Stimulated activated naive CD8-positive, alpha-beta T cell treated with anti-CD3 and anti-CD28 coated beads, Interleukin-15, Interleukin-2, amounts not matched to agents 100 ng/mL and 50 ng/mL, for 24 hours (primary cell): Measurements from ENCODE around the gene FAM184B.

Experiments
- H3K27ac Mint-ChIP-seq: one replicate; pipeline ENCODE4 v1.8.0; 2021; ENCODE audit warnings: mild to moderate bottlenecking, mixed read lengths
- H3K27me3 Mint-ChIP-seq: one replicate; pipeline ENCODE4 v1.8.0; 2021; ENCODE audit warnings: mixed read lengths
- H3K36me3 Mint-ChIP-seq: one replicate; pipeline ENCODE4 v1.8.0; 2021; ENCODE audit warnings: low read depth, mixed read lengths
- H3K4me1 Mint-ChIP-seq: one replicate; pipeline ENCODE4 v1.8.0; 2021; ENCODE audit warnings: low read depth, mixed read lengths
- H3K4me3 Mint-ChIP-seq: one replicate; pipeline ENCODE4 v1.8.0; 2021; ENCODE audit warnings: mild to moderate bottlenecking, mixed read lengths
- H3K9me3 Mint-ChIP-seq: one replicate; pipeline ENCODE4 v1.8.0; 2021; ENCODE audit warnings: mixed read lengths

The FAM184B gene

GRCh38 chr4:17781300-17782287 is at the start of gene FAM184B:
Gene FAM184B (minus strand): TSS chr4:17781621. CDS start chr4:17781299, 322 bp downstream.
- Mint-ChIP-seq H3K27me3 (peaks cover 37% of the 10 kb centered on the region), H3K4me3 (peak within 1 kb of the TSS; percentile 61), H3K9me3 (no peaks in the 10 kb centered on the region), H3K36me3 (no peaks in the 10 kb centered on the region), H3K4me1 (peaks cover 20% of the 10 kb centered on the region), H3K27ac (no peak within 1 kb of the TSS)

GRCh38 chr4:17823871-17824669 is 42.6 kb upstream of the FAM184B start:
- no peaks in the 10 kb centered on the region for H3K27me3 Mint-ChIP-seq
- peaks cover 75% of the 10 kb centered on the region for H3K36me3 Mint-ChIP-seq
- no peak overlapping the region for H3K4me3 Mint-ChIP-seq
- no peaks in the 10 kb centered on the region for H3K9me3 Mint-ChIP-seq
- H3K4me1 Mint-ChIP-seq: no peaks in the 10 kb centered on the region
- H3K27ac Mint-ChIP-seq: no peak overlapping the region

GRCh38 chr4:17817027-17817426 is 35.6 kb upstream of the FAM184B start:
- H3K27ac Mint-ChIP-seq: no peak overlapping the region
- no peaks in the 10 kb centered on the region for H3K27me3 Mint-ChIP-seq
- peaks cover 70% of the 10 kb centered on the region for H3K36me3 Mint-ChIP-seq
- H3K4me1 Mint-ChIP-seq: peaks cover 25% of the 10 kb centered on the region
- no peak overlapping the region for H3K4me3 Mint-ChIP-seq
- H3K9me3 Mint-ChIP-seq: no peaks in the 10 kb centered on the region

- H3K36me3 Mint-ChIP-seq: peaks cover 68% of the 10 kb centered on the region
These were observed 34.7 kb upstream of the FAM184B start for GRCh38 chr4:17816142-17816541.

GRCh38 chr4:17814140-17814539 is 32.7 kb upstream of the FAM184B start:
- Mint-ChIP-seq H3K4me3 (no peak overlapping the region), H3K27ac (no peak overlapping the region), H3K27me3 (no peaks in the 10 kb centered on the region), H3K36me3 (peaks cover 57% of the 10 kb centered on the region), H3K9me3 (no peaks in the 10 kb centered on the region), H3K4me1 (peaks cover 35% of the 10 kb centered on the region)

More at GRCh38 chr4:17816142-17816541, 34.7 kb upstream of the FAM184B start:
- no peaks in the 10 kb centered on the region for H3K9me3 Mint-ChIP-seq
- H3K27ac Mint-ChIP-seq: no peak overlapping the region
- peaks cover 31% of the 10 kb centered on the region for H3K4me1 Mint-ChIP-seq
- H3K4me3 Mint-ChIP-seq: no peak overlapping the region
- no peaks in the 10 kb centered on the region for H3K27me3 Mint-ChIP-seq

- H3K27me3 Mint-ChIP-seq: no peaks in the 10 kb centered on the region
- no peak overlapping the region for H3K27ac Mint-ChIP-seq
- H3K9me3 Mint-ChIP-seq: no peaks in the 10 kb centered on the region
- H3K4me3 Mint-ChIP-seq: peak overlapping the region; percentile 98
- H3K4me1 Mint-ChIP-seq: peaks cover 44% of the 10 kb centered on the region
- peaks cover 57% of the 10 kb centered on the region for H3K36me3 Mint-ChIP-seq
These were observed 31.4 kb upstream of the FAM184B start for GRCh38 chr4:17812801-17813200.

- H3K9me3 Mint-ChIP-seq: no peaks in the 10 kb centered on the region
- no peaks in the 10 kb centered on the region for H3K27me3 Mint-ChIP-seq
- H3K36me3 Mint-ChIP-seq: peaks cover 57% of the 10 kb centered on the region
- peaks cover 44% of the 10 kb centered on the region for H3K4me1 Mint-ChIP-seq
- H3K4me3 Mint-ChIP-seq: peak overlapping the region; percentile 98
- peak overlapping the region; percentile 3 for H3K27ac Mint-ChIP-seq
These were observed 30.7 kb upstream of the FAM184B start for GRCh38 chr4:17812125-17812524.

- H3K9me3 Mint-ChIP-seq: no peaks in the 10 kb centered on the region
- H3K27ac Mint-ChIP-seq: peak overlapping the region; percentile 100
- H3K36me3 Mint-ChIP-seq: peaks cover 53% of the 10 kb centered on the region
- H3K27me3 Mint-ChIP-seq: no peaks in the 10 kb centered on the region
- H3K4me3 Mint-ChIP-seq: peak overlapping the region; percentile 98
- H3K4me1 Mint-ChIP-seq: peaks cover 52% of the 10 kb centered on the region
These were observed 29.7 kb upstream of the FAM184B start for GRCh38 chr4:17811078-17811603.

- H3K9me3 Mint-ChIP-seq: no peaks in the 10 kb centered on the region
- peak within 1 kb of the TSS; percentile 100 for H3K27ac Mint-ChIP-seq
- H3K4me3 Mint-ChIP-seq: peak within 1 kb of the TSS; percentile 98
- peaks cover 53% of the 10 kb centered on the region for H3K36me3 Mint-ChIP-seq
- no peaks in the 10 kb centered on the region for H3K27me3 Mint-ChIP-seq
- peaks cover 59% of the 10 kb centered on the region for H3K4me1 Mint-ChIP-seq
These were observed 29.0 kb upstream of the FAM184B start, which contains the start of the genes DCAF16 and NCAPG for GRCh38 chr4:17810260-17811077. Gene DCAF16 (minus strand): TSS chr4:17810757. CDS start chr4:17804141, 6,616 bp downstream. Gene NCAPG (plus strand): TSS chr4:17810979. CDS start chr4:17811078, 99 bp downstream.

GRCh38 chr4:17809667-17810066 is 28.2 kb upstream of the FAM184B start:
- no peaks in the 10 kb centered on the region for H3K9me3 Mint-ChIP-seq
- H3K4me1 Mint-ChIP-seq: peaks cover 61% of the 10 kb centered on the region
- peaks cover 51% of the 10 kb centered on the region for H3K36me3 Mint-ChIP-seq

GRCh38 chr4:17807446-17807845 is 26.0 kb upstream of the FAM184B start:
- Mint-ChIP-seq H3K9me3 (no peaks in the 10 kb centered on the region), H3K4me3 (peak overlapping the region; percentile 98), H3K27ac (no peak overlapping the region), H3K4me1 (peaks cover 56% of the 10 kb centered on the region), H3K36me3 (peaks cover 55% of the 10 kb centered on the region), H3K27me3 (no peaks in the 10 kb centered on the region)

More at GRCh38 chr4:17809667-17810066, 28.2 kb upstream of the FAM184B start:
- Mint-ChIP-seq H3K4me3 (peak overlapping the region; percentile 98), H3K27me3 (no peaks in the 10 kb centered on the region), H3K27ac (peak overlapping the region; percentile 100)

GRCh38 chr4:17805580-17806155 is 24.2 kb upstream of the FAM184B start:
- Mint-ChIP-seq H3K9me3 (no peaks in the 10 kb centered on the region), H3K4me3 (peak overlapping the region; percentile 26), H3K27ac (no peak overlapping the region), H3K36me3 (peaks cover 64% of the 10 kb centered on the region), H3K27me3 (no peaks in the 10 kb centered on the region), H3K4me1 (peaks cover 50% of the 10 kb centered on the region)

GRCh38 chr4:17797808-17798207 is 16.4 kb upstream of the FAM184B start:
- no peaks in the 10 kb centered on the region for H3K27me3 Mint-ChIP-seq
- H3K9me3 Mint-ChIP-seq: no peaks in the 10 kb centered on the region
- H3K4me1 Mint-ChIP-seq: peaks cover 6% of the 10 kb centered on the region
- no peak overlapping the region for H3K27ac Mint-ChIP-seq
- H3K4me3 Mint-ChIP-seq: no peak overlapping the region
- peaks cover 37% of the 10 kb centered on the region for H3K36me3 Mint-ChIP-seq
